Inflammatory macrophage treated with lipopolysaccharide for 4 hours (primary cell): ENCODE data around the gene ZNF500.
A peak's percentile ranks its signal among the peaks of the same experiment; 100 is the strongest.

Source experiments
- DNase-seq: peaks from one replicate; pipeline ENCODE4 v3.0.0-alpha.2; 2020

ZNF500 gene

GRCh38 chr16:4766875-4767628, at the start of gene ZNF500:
Gene ZNF500, minus strand, starts transcription at chr16:4767162. Its CDS starts 1,184 bp downstream, at chr16:4765978.
- DNase-seq: peak; percentile 97

GRCh38 chr16:4814542-4815173, 47.7 kb upstream of the ZNF500 start:
- DNase-seq: no peak

- DNase-seq: no peak
These were observed 47.1 kb upstream of the ZNF500 start for GRCh38 chr16:4814046-4814445.

GRCh38 chr16:4813251-4814003, 46.5 kb upstream of the ZNF500 start:
- DNase-seq: no peak

- no peak for DNase-seq
These were observed 44.8 kb upstream of the ZNF500 start for GRCh38 chr16:4811773-4812172.

GRCh38 chr16:4811242-4811641, 44.3 kb upstream of the ZNF500 start:
- no peak for DNase-seq

- no peak for DNase-seq
These were observed 39.3 kb upstream of the ZNF500 start for GRCh38 chr16:4806280-4806679.

GRCh38 chr16:4805231-4805630, 38.3 kb upstream of the ZNF500 start:
- DNase-seq: no peak

- no peak for DNase-seq
These were observed 37.2 kb upstream of the ZNF500 start for GRCh38 chr16:4803898-4804762.

- DNase-seq: peak; percentile 66
These were observed 36.5 kb upstream of the ZNF500 start for GRCh38 chr16:4803401-4803844.

GRCh38 chr16:4802659-4803287, 35.8 kb upstream of the ZNF500 start:
- peak; percentile 93 for DNase-seq

GRCh38 chr16:4801962-4802658, 35.1 kb upstream of the ZNF500 start, which contains the start of gene ROGDI:
Gene ROGDI, minus strand, starts transcription at chr16:4802633. Its CDS starts 62 bp downstream, at chr16:4802571.
- peak; percentile 10 for DNase-seq

GRCh38 chr16:4801051-4801961, 34.3 kb upstream of the ZNF500 start:
- no peak for DNase-seq

- DNase-seq: peak; percentile 22
These were observed 33.5 kb upstream of the ZNF500 start for GRCh38 chr16:4800290-4801041.

- DNase-seq: no peak
These were observed 32.4 kb upstream of the ZNF500 start for GRCh38 chr16:4799171-4799855.

- no peak for DNase-seq
These were observed 31.5 kb upstream of the ZNF500 start for GRCh38 chr16:4798456-4798855.

- no peak for DNase-seq
These were observed 30.9 kb upstream of the ZNF500 start for GRCh38 chr16:4797805-4798252.

GRCh38 chr16:4796982-4797804, 30.2 kb upstream of the ZNF500 start:
- DNase-seq: no peak
